Endothelial cell of umbilical vein (primary cell): ENCODE measurements around the gene OAS3.

Experiments used
- CTCF ChIP-seq, 2 donors: IDR thresholded peaks; 1 replicate in 1 of 2; 2 replicates in 1 of 2; pipeline ENCODE4 v1.5.1; 2011; ENCODE audit warnings: low read length in 2 of 2, mild to moderate bottlenecking in 2 of 2, moderate library complexity in 2 of 2, control low read depth in 1 of 2, inconsistent platforms in 1 of 2, low read depth in 1 of 2; ENCODE audit not compliant: insufficient read depth in 1 of 2; ENCODE audit errors: extremely low read depth in 1 of 2
- EZH2 ChIP-seq: IDR thresholded peaks from 2 replicates; pipeline ENCODE4 v1.6.1; 2012; ENCODE audit warnings: borderline replicate concordance, low read depth, mild to moderate bottlenecking, moderate library complexity, low read length, inconsistent platforms; ENCODE audit not compliant: severe bottlenecking
- FOS ChIP-seq: IDR thresholded peaks from 2 replicates; pipeline ENCODE4 v1.6.1; 2011; ENCODE audit warnings: mild to moderate bottlenecking, low read length, moderate library complexity, borderline replicate concordance; ENCODE audit not compliant: insufficient read depth
- POLR2A ChIP-seq: IDR thresholded peaks from 2 replicates; pipeline ENCODE4 v1.6.1; 2012; ENCODE audit warnings: low read depth, mild to moderate bottlenecking, control low read depth, low read length

GRCh38 chr12:112933129-112933505, 5.2 kb upstream of the OAS3 start:
- TF ChIP-seq CTCF (IDR thresholded peaks at IDR 0.05; ENCODE audit: extremely low read depth in 1 of 2, insufficient read depth in 1 of 2, low read depth in 1 of 2, low read length in 2 of 2) (no peak), EZH2 (no peak), POLR2A (no peak), FOS (no peak)
